Fibroblast of villous mesenchyme (primary cell): Measurements from ENCODE around the gene RBP5. TPM values are rescaled to one million over a fixed set of nuclear protein-coding genes. Genes with fewer than 3 reads are reported as not detected.

ENCODE experiments used
- DNase-seq: peaks from one replicate; pipeline ENCODE4 v3.0.0-alpha.2; 2010; ENCODE audit warnings: low read depth
- H3K4me3 ChIP-seq: 2 replicates; pipeline ENCODE4 v1.5.1; 2011; ENCODE audit warnings: low read depth, mild to moderate bottlenecking, low read length
- total RNA-seq: library from RNA; depleted of rRNA; stranded (reverse); fragments of >200 nt; gene quantifications from 2 replicates; pipeline ENCODE4 v1.2.3, GENCODE V29; 2012
- TF ChIP-seq, protein P1 (sequence below): IDR thresholded peaks from 2 replicates; pipeline ENCODE4 v1.5.1; 2012; ENCODE audit warnings: low read depth, mild to moderate bottlenecking, low read length; ENCODE audit not compliant: insufficient read depth

Gene RBP5
- total RNA-seq, 1 donor: not detected

DNA sequence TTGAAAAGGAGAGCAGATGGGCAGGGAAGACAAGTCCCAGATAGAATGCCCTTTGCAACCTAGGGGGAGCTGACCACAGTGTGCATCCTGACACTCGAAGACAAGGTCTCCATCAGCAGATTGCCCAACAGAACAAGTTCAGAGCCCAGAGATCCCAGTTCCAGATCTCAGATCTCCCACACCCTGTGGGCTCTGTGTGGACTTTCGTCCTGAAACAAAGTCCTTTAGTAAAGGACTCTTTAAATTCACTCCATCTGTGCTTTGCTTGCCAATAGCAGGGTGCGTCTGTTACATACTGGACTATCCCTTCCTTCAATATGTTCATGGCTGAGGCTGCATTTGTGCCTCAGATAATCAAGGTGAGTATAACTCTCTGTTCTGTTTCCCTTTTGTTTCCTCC is 11.0 kb downstream of the RBP5 start:
- TF ChIP-seq, protein P1, sequence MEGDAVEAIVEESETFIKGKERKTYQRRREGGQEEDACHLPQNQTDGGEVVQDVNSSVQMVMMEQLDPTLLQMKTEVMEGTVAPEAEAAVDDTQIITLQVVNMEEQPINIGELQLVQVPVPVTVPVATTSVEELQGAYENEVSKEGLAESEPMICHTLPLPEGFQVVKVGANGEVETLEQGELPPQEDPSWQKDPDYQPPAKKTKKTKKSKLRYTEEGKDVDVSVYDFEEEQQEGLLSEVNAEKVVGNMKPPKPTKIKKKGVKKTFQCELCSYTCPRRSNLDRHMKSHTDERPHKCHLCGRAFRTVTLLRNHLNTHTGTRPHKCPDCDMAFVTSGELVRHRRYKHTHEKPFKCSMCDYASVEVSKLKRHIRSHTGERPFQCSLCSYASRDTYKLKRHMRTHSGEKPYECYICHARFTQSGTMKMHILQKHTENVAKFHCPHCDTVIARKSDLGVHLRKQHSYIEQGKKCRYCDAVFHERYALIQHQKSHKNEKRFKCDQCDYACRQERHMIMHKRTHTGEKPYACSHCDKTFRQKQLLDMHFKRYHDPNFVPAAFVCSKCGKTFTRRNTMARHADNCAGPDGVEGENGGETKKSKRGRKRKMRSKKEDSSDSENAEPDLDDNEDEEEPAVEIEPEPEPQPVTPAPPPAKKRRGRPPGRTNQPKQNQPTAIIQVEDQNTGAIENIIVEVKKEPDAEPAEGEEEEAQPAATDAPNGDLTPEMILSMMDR: no peak
- no peak for DNase-seq
- no peak overlapping the region for H3K4me3 ChIP-seq

DNA sequence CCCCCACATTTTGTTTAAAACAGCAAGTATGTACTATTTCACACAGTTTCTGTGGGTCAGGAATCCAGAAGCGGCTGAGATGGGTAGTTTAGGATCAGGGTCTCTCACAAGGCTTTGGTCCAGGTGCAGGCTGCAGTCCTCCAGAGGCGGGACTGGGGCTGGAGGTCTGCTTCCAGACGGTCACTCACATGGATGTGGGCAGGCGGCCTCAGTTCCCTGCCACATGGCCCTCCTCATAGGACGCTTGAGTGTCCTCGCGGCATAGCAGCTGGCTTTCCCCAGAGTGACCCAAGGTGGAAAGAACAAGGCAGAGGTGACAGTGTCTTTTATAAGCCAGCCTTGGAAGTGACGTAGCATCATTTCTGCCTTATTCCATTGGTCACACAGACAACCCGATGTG is 11.8 kb downstream of the RBP5 start:
- no peak overlapping the region for H3K4me3 ChIP-seq
- TF ChIP-seq, protein P1: no peak
- DNase-seq: no peak

DNA sequence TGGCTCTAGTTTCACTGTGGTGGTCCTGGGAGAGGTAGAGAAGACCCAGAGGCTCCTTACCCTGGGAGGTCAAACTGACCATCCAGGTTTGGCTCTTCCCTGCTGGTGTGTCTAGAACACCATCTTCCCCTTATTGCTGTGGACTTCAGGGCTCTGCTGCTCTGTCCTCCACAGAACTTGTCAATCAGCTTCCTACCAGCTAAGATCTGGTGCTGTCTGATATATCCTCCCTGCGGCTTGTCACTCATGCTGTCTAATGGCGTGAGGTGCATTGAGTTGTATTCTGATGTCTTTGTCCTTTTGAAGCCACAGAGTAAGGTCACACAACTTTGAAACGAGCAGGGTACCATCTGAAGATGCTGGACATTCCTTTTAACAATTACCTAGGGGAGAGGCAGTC is 12.5 kb downstream of the RBP5 start:
- H3K4me3 ChIP-seq: no peak overlapping the region
- TF ChIP-seq, protein P1: no peak
- DNase-seq: no peak

DNA sequence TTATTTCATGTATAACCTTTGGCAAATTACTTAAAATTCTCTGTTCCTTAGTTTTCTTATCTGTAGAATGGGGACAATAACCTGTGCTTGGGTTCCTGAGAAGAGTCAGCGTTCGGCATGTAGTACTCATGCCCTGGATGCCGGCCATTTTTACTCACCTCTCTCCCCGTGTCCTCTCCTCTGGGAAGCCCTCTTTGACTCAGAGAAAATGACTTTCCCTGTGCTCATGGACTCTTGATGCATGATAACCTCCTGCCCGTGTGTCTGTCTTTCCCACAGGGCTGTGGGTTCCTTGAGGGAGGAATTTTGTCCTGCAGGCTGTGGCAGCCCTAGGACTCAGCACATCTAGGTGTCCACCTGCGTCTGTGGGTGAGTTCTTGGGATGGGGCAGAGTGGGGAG is 13.8 kb downstream of the RBP5 start:
- no peak for DNase-seq
- TF ChIP-seq, protein P1: no peak
- H3K4me3 ChIP-seq: no peak overlapping the region

DNA sequence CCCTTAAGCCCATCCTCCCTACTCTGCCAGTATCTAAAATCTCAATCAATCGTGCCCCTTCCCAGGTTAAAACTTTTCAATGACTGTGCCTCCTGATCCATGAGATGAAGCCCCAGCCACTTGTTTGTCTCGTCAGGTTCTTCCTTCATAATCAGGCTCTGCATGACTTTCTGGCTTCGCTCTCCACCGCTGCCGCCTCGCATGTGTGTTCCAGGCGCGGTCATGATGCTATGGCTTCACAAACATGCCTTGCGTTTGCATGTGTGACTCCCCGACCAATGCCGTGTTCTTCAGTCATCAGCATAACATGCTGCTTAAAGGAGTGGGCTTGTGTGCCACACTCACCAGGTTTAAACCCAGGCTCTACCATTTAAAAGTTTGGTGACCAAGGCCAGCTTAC is 14.7 kb downstream of the RBP5 start:
- H3K4me3 ChIP-seq: no peak overlapping the region
- TF ChIP-seq, protein P1: no peak
- no peak for DNase-seq

DNA sequence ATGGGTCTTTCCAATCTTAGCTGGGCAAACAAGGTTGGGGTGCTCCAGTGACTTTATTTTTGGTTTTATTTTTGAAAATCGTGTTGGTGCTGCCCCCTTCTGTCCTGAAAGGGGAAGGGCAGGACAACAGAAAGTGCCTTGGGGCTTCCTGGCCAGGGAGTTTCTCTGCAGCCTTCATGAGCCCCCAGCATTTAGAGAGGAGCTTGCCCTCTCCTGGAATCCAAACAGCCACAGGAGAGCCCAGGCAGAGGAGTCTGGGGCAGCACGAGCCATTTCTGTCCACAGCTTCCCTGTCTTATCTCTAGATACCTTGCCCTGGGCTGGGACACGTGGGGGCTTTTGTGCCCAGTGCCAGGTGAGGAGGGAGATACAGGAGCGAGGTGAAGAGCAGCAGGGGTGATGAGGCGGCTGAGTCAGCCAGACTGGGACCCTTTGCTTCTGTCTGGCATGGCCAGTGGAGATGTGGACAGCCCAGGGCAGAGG is 15.3 kb downstream of the RBP5 start:
- DNase-seq: peak; percentile 53
- no peak overlapping the region for H3K4me3 ChIP-seq
- TF ChIP-seq, protein P1: peak; percentile 81

DNA sequence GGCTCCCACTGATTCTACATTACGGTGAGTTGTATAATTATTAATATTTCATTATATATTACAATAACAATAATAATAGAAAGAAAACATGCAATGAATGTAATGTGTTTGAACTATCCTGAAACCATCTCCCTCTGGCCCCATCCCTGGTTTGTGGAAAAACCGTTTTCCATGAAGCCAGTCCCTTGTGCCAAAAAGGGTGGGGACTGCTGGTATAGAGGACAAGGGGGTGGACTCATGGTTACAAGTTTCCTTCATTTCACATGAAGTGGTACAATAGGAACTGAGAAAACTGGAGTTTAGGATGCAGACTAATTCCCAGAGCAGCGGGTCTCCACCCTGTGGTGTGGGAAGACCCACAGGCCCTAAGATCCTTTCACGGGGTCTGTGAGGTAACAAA is 16.6 kb downstream of the RBP5 start:
- no peak overlapping the region for H3K4me3 ChIP-seq
- DNase-seq: no peak
- TF ChIP-seq, protein P1: no peak
